NT2/D1 (cell line): ENCODE measurements around the gene CAMK2D.

Experiments
- DNase-seq: peaks from one replicate; pipeline ENCODE4 v3.0.0-alpha.2; 2011; ENCODE audit warnings: low read depth, low spot score
- H3K27me3 ChIP-seq: 2 replicates; pipeline ENCODE4 v1.6.0; 2011; ENCODE audit warnings: mild to moderate bottlenecking; ENCODE audit not compliant: insufficient read length, insufficient read depth
- H3K36me3 ChIP-seq: 2 replicates; pipeline ENCODE4 v1.6.1; 2011; ENCODE audit warnings: mild to moderate bottlenecking, low read length, mixed read lengths; ENCODE audit not compliant: insufficient read depth, insufficient read length
- H3K4me1 ChIP-seq: 2 replicates; pipeline ENCODE4 v1.5.1; 2011; ENCODE audit not compliant: insufficient read depth, insufficient read length
- H3K4me3 ChIP-seq: 2 replicates; pipeline ENCODE4 v1.5.1; 2011; ENCODE audit warnings: low read depth; ENCODE audit not compliant: insufficient read length
- H3K9ac ChIP-seq: 2 replicates; pipeline ENCODE4 v1.6.0; 2011; ENCODE audit warnings: low read depth; ENCODE audit not compliant: insufficient read length
- H3K9me3 ChIP-seq: 2 replicates; pipeline ENCODE4 v1.5.1; 2011; ENCODE audit warnings: mild to moderate bottlenecking, low read length; ENCODE audit not compliant: insufficient read depth
- SUZ12 ChIP-seq: IDR thresholded peaks from 2 replicates; pipeline ENCODE4 v1.6.1; 2011; ENCODE audit not compliant: insufficient read length, insufficient read depth; ENCODE audit errors: extremely low read depth
- YY1 ChIP-seq: IDR thresholded peaks from 2 replicates; pipeline ENCODE4 v1.6.1; 2011; ENCODE audit not compliant: insufficient read length, insufficient read depth
- ZNF274 ChIP-seq: IDR thresholded peaks from 2 replicates; pipeline ENCODE4 v1.6.1; 2011; ENCODE audit warnings: mild to moderate bottlenecking, low read depth, low read length

CAMK2D gene

DNA sequence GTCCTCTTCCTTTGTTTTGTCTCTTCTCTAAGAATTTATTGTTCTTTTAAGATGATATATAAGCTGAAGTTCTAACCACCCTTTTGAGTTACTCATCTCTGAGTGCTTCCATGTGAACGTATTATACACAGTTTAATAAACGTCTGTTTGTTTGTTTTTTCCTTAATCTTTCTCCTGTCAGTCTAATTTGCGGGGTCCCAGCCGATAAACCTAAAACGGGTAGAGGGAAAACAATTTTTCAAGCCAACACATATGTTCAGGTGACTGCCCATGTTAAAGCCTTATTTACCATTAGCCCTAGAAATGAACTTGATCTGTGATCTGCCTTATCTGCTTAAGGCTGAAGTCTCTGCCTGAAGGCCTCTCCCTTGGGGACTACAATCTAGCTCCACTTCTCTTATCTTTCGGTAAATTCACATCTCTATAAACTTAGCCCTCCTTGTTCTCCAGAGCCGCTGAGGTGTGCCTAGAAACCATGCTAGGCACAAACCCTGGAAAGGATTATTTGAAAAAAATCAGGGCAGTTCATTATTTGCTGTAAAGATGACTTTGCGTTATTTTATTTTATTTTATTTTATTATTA lies 158.8 kb downstream of the CAMK2D start:
- no peak overlapping the region for H3K4me3 ChIP-seq
- TF ChIP-seq SUZ12 (no peak), YY1 (no peak), ZNF274 (no peak)
- H3K27me3 ChIP-seq = no peaks in the 10 kb centered on the region
- H3K4me1 ChIP-seq = no peaks in the 10 kb centered on the region
- H3K9ac ChIP-seq = no peak overlapping the region
- no peaks in the 10 kb centered on the region for H3K36me3 ChIP-seq
- DNase-seq = no peak
- H3K9me3 ChIP-seq = no peaks in the 10 kb centered on the region

DNA sequence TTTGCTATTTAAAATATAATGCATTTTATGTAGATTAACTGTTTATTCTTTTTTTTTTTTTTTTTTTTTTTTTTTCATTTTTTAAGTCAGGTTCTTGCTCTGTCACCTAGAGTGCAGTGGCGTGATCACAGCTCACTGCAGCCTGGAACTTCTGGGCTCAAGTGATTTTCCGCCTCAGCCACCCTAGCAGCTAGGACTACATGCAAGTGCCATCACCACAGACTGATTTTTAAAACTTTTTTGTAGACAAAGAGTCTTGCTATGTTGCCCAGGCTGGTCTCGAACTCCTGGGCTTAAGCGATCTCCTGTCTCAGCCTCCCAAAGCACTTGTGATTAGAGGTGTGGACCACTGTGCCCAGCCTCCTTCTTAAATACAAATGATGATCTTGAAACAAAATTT lies 159.9 kb downstream of the CAMK2D start:
- Histone ChIP-seq H3K9ac (no peak overlapping the region), H3K4me3 (no peak overlapping the region), H3K4me1 (no peaks in the 10 kb centered on the region), H3K9me3 (no peaks in the 10 kb centered on the region), H3K36me3 (no peaks in the 10 kb centered on the region), H3K27me3 (no peaks in the 10 kb centered on the region)
- no peak for DNase-seq
- no peak for TF ChIP-seq YY1
- no peak for TF ChIP-seq SUZ12
- no peak for TF ChIP-seq ZNF274

DNA sequence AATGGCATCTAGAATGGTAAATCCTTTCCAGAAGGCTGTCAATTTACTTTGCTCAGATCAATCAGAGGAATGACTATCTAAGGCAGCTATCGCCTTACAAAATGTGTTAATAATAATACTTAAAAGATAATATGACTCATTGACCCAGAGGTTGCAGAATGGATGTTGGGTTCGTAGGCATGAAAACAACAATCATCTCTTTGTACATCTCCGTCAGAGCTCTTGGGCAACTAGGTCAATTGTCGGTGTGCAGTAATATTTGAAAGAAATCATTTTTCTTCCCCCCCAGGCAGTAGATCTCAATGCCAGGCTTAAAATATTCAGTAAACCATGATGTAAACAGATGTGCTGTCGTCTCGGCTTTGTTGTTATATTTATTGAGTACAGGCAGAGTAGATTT lies 165.1 kb downstream of the CAMK2D start:
- Histone ChIP-seq H3K9me3 (no peaks in the 10 kb centered on the region), H3K4me3 (no peak overlapping the region), H3K4me1 (no peaks in the 10 kb centered on the region), H3K36me3 (no peaks in the 10 kb centered on the region), H3K9ac (no peak overlapping the region), H3K27me3 (no peaks in the 10 kb centered on the region)
- TF ChIP-seq YY1 (no peak), SUZ12 (no peak)
- DNase-seq = no peak

DNA sequence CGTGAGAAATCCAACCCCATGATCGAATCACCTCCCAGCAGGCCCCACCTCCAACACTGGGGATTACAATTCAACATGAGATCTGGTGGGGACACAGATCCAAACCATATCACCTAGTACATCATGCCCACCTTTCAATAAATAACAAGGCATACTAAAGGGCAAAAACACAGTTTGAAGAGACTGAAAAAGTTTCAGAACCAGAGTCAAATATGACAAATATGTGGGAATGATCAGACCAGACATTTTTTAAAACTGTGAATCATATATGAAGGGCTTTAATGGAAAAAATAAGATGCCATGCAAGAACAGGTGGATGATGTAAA lies 167.3 kb downstream of the CAMK2D start:
- H3K36me3 ChIP-seq = no peaks in the 10 kb centered on the region
- no peak overlapping the region for H3K9ac ChIP-seq
- H3K4me1 ChIP-seq = no peaks in the 10 kb centered on the region

DNA sequence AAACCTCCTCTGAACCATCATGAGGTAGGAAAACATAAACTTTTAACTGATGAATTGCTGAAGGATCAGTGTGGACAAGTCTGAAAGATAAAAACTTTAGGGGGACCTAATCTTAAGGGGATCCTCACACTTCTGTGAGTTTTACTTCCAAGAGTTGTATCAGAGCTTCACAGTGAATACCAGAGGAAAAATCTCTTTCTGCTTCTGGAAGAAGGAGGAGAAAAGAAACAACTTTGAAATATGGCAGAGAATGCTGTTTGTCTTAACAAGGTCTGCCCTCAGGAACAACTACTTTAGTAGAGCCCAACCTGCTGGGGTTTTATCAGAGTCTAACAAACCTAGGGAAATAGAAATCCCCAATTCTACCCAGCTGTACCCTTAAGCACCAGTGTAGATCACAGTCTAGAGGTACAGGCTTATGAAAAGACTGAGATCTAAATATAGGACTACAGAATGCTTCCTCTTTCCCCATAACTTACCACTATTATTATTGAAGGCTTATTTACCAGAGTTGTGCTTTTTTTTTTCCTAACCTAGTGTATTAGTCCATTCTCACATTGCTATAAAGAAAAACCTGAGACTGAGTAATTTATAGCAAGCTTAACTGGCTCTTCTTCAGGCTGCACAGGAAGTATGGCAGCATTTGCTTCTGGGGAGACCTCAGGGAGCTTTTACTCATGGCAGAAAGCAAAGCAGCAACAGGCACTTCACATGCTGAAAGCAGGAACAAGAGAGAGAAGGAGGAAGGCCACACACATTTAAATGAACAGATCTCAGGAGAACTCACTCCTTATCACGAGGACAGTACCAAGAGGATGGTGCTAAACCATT lies 167.9 kb downstream of the CAMK2D start:
- no peaks in the 10 kb centered on the region for H3K4me1 ChIP-seq
- H3K4me3 ChIP-seq = no peak overlapping the region
- H3K27me3 ChIP-seq = no peaks in the 10 kb centered on the region
- no peak for DNase-seq
- no peaks in the 10 kb centered on the region for H3K36me3 ChIP-seq
- H3K9me3 ChIP-seq = no peaks in the 10 kb centered on the region
- H3K9ac ChIP-seq = no peak overlapping the region
- TF ChIP-seq SUZ12 (no peak), YY1 (no peak), ZNF274 (no peak)

More for the DNA sequence above, 167.3 kb downstream of the CAMK2D start:
- TF ChIP-seq YY1 (no peak), ZNF274 (no peak), SUZ12 (no peak)
- Histone ChIP-seq H3K4me3 (no peak overlapping the region), H3K27me3 (no peaks in the 10 kb centered on the region), H3K9me3 (no peaks in the 10 kb centered on the region)
- DNase-seq = no peak

DNA sequence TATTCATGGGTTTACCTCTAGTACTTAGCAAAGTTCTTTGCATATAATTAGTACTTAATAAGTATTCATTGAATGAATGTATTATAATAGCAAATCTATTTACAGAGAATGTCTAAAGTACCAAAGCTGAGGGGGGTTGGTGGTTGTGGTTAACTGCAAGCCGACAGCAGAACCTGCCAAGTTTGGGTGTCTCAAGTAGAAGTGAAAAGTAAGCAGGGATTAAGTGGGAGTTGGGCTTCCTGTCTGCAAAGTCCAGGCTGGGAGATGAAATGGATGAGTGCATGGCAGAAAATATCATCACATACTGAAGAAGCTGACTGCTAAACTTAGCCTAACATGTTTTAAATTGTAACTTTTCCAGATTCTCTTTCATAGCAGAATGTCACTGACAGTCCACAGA lies 169.6 kb downstream of the CAMK2D start:
- DNase-seq = no peak
- no peaks in the 10 kb centered on the region for H3K4me1 ChIP-seq
- H3K36me3 ChIP-seq = no peaks in the 10 kb centered on the region

DNA sequence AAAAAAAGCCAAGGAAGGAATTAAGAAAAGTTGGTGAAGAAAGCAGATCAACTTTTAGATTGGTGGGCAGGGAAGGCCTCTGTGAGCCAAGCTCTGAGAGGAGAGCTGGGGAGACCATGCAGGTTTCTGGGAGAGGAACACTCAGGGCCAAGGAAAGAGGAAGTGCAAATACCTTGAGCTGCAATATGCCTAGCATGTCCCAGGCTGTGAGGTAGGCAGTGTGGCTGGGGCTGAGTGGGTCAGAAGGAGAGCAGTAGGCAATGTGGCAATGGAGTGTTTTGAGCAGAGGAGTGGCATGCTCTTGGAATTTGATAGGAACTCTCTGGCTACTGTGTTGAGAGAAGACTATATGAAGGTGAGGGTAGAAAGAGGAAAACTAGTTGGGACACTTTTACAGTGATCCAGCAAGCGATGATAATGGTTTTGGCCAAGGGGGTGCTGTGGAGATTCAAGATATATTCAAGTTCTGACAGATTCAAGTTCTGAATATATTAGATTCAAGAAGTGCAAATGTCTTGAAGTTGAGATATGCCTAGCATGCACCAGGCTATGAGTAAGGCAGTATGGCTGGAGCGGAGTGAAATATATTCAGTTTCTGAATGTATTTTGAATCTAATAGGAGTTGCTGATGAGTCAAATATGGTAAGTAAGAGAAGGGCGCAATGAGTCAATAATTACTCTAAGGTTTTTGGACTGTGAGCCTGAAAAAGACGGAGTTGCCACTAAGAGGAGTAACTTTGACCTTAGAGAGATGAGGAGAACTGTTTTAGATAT lies 172.5 kb downstream of the CAMK2D start:
- TF ChIP-seq YY1 (no peak), ZNF274 (no peak), SUZ12 (no peak)
- Histone ChIP-seq H3K36me3 (no peaks in the 10 kb centered on the region), H3K4me1 (peaks cover 2% of the 10 kb centered on the region), H3K4me3 (no peak overlapping the region), H3K9me3 (no peaks in the 10 kb centered on the region), H3K9ac (no peak overlapping the region), H3K27me3 (no peaks in the 10 kb centered on the region)
- DNase-seq = no peak

More for the DNA sequence above, 169.6 kb downstream of the CAMK2D start:
- Histone ChIP-seq H3K9me3 (no peaks in the 10 kb centered on the region), H3K9ac (no peak overlapping the region), H3K27me3 (no peaks in the 10 kb centered on the region), H3K4me3 (no peak overlapping the region)
- TF ChIP-seq SUZ12 = no peak
- no peak for TF ChIP-seq YY1
- TF ChIP-seq ZNF274 = no peak
